ENCODE measurements around the gene AQP6.

Gene AQP6

DNA sequence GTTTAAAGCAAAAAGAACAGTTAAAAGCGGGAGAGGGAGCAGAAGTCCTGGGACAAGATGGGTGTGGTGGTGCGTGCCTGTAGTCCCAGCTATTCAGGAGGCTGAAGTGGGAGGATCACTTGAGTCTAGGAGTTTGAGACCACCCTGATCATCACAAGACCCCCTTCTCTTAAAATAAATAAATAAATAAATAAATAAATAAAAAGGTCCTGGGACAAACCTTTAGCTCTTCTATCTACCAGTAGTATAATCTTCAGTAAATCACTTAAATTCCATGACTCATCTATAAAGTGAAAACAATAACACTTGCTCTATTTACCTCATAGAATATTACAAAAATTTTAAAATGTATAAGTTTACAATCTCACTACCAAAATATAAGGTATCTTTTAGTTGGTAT, 46.8 kb downstream of the AQP6 start:
- Histone ChIP-seq H3K27me3 (ENCODE audit: insufficient read depth, low read length) (no peaks in the 10 kb centered on the region), H3K4me1 (ENCODE audit: insufficient read depth, low read length) (no peaks in the 10 kb centered on the region), H3K4me3 (ENCODE audit: low read length) (no peak overlapping the region), H2AFZ (ENCODE audit: low read depth, low read length) (no peak overlapping the region), H3K36me3 (ENCODE audit: insufficient read depth, low read length) (peaks cover 5% of the 10 kb centered on the region), H3K9me3 (ENCODE audit: low read length) (no peaks in the 10 kb centered on the region)

DNA sequence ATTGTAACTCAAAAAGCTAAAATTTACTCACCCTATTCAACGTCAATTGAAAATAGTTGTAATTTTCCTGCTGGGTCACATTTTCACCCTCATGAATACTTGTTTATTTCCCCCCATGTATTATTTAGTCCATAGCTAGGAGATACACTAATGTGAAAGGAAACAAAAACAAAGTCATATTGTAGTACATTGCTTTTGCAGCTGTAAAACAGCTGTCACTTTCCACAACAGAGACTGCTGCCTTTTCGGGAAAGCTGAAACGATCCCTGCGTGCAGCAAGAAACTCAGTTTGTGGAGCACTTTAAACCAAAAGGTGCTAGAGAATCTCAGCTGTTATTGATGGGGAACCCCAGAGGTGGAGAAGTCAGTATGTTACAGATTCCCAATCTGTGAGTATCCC, 48.3 kb downstream of the AQP6 start:
- peaks cover 5% of the 10 kb centered on the region for H3K36me3 ChIP-seq (ENCODE audit: insufficient read depth, low read length)
- no peaks in the 10 kb centered on the region for H3K27me3 ChIP-seq (ENCODE audit: insufficient read depth, low read length)
- no peak overlapping the region for H2AFZ ChIP-seq (ENCODE audit: low read depth, low read length)
- no peaks in the 10 kb centered on the region for H3K9me3 ChIP-seq (ENCODE audit: low read length)
- peaks cover 7% of the 10 kb centered on the region for H3K4me1 ChIP-seq (ENCODE audit: insufficient read depth, low read length)
- no peak overlapping the region for H3K4me3 ChIP-seq (ENCODE audit: low read length)

DNA sequence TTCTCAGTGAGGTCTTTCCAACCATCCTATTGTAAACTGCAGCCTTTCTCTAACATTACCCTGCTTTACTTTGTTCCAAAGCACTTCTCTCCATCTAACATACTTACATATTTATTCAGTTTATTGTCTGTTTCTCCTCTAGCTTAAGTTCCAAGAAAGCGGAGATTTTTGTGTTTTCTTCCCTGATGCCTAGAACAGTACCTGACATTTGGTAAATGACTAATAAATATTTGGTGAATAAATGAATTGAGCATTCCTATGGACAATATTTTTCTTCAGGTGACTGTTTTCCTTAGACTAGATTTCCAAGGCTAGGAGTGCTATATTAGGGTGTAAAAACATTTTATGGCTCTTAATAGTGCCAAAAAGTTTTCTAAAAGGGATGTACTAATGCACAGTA, 50.2 kb downstream of the AQP6 start:
- no peaks in the 10 kb centered on the region for H3K27me3 ChIP-seq (ENCODE audit: insufficient read depth, low read length)
- no peaks in the 10 kb centered on the region for H3K36me3 ChIP-seq (ENCODE audit: insufficient read depth, low read length)
- no peak overlapping the region for H2AFZ ChIP-seq (ENCODE audit: low read depth, low read length)
- no peaks in the 10 kb centered on the region for H3K9me3 ChIP-seq (ENCODE audit: low read length)
- H3K4me3 ChIP-seq (ENCODE audit: low read length), result no peak overlapping the region
- H3K4me1 ChIP-seq (ENCODE audit: insufficient read depth, low read length), result peaks cover 7% of the 10 kb centered on the region

DNA sequence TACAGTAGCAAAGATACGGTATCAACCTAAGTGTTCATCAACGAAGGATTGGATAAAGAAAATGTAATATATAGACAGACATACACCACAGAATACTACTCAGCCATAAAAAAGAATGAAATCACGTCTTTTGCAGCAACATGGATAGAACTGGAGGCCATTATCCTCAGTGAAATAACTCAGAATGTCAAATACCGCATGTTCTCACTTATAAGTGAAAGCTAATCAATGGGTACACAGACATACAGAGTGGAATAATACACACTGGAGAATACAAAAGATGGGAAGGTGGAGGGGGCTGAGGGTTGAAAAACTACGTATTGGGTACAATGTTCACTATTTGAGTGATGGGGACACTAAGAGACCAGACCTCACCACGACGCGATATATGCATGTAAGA, 51.5 kb downstream of the AQP6 start:
- Histone ChIP-seq H3K4me3 (ENCODE audit: low read length) (peak overlapping the region; percentile 69), H3K9me3 (ENCODE audit: low read length) (no peaks in the 10 kb centered on the region), H3K4me1 (ENCODE audit: insufficient read depth, low read length) (peaks cover 7% of the 10 kb centered on the region), H2AFZ (ENCODE audit: low read depth, low read length) (no peak overlapping the region), H3K27me3 (ENCODE audit: insufficient read depth, low read length) (no peaks in the 10 kb centered on the region), H3K36me3 (ENCODE audit: insufficient read depth, low read length) (no peaks in the 10 kb centered on the region)

DNA sequence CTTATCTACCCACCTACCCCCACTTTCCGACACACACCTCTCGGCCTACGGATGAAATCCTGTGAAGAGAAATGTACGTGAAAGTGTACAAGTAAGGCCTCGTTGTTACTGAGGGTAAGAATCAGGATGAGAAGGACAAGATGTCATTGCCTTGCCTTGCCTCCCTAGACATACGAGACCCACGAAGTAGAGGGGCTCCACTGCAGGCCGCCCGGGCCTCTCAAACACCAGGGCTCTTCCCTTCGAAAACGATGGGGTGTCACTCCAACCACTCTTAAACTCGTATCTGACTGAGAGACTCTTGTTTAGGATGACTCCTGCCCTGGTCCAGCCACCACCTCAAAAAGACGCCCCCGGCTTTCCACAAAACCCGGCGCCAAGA, 52.0 kb downstream of the AQP6 start:
- H3K27me3 ChIP-seq (ENCODE audit: insufficient read depth, low read length), result no peaks in the 10 kb centered on the region
- H3K4me3 ChIP-seq (ENCODE audit: low read length), result peak overlapping the region; percentile 69
- H3K36me3 ChIP-seq (ENCODE audit: insufficient read depth, low read length), result no peaks in the 10 kb centered on the region
- no peaks in the 10 kb centered on the region for H3K9me3 ChIP-seq (ENCODE audit: low read length)
- H2AFZ ChIP-seq (ENCODE audit: low read depth, low read length), result peak overlapping the region; percentile 81
- peaks cover 7% of the 10 kb centered on the region for H3K4me1 ChIP-seq (ENCODE audit: insufficient read depth, low read length)

DNA sequence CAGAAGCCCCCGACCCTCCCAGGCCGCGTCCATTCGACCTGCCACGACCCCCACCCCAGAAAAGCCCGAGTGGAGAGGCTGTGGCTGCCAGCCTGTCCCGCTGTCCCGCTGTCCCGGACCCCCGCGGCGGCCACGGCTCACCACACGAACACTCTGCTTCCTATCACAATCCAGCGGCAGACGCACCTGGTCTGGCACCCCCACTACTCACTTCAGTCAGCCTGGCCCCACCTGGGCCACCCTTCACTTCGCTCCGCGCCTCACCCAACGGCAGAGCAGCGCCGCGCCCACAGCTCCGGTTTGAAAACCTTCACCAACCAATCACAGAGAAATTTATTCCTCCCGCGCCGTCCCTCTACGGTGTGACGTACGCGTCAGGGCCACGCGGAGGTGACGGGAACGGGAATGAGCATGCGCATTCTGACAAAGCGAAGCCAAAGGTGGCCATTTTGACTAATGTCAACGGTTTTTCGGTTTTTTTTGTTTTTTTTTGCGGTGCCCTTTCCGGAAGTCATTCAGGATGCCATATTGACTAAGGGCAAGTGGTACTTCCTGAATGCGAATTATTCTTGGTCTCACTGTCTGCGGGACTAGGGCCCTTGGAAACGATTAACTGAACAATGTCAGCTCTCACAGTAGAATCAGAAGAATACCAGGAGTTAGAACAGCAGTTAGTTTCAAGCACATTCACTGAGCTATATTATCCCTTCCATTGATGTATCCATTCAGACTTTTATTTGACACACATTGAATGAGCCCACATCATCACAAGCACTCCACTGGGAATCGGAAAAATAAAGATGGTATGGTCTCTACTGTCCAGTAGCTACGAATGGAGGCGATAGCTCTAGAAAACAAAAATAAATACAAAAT, 52.7 kb downstream of the AQP6 start, which contains the start of gene RACGAP1:
Gene RACGAP1 (minus strand): TSS at position 308 of the 873 bp plus-strand sequence. CDS start 8,779 bp downstream, outside the sequence.
- H2AFZ ChIP-seq (ENCODE audit: low read depth, low read length), result peak within 1 kb of the TSS; percentile 81
- no peaks in the 10 kb centered on the region for H3K9me3 ChIP-seq (ENCODE audit: low read length)
- peak within 1 kb of the TSS; percentile 69 for H3K4me3 ChIP-seq (ENCODE audit: low read length)
- no peaks in the 10 kb centered on the region for H3K36me3 ChIP-seq (ENCODE audit: insufficient read depth, low read length)
- H3K27me3 ChIP-seq (ENCODE audit: insufficient read depth, low read length), result no peaks in the 10 kb centered on the region
- H3K4me1 ChIP-seq (ENCODE audit: insufficient read depth, low read length), result peaks cover 7% of the 10 kb centered on the region

DNA sequence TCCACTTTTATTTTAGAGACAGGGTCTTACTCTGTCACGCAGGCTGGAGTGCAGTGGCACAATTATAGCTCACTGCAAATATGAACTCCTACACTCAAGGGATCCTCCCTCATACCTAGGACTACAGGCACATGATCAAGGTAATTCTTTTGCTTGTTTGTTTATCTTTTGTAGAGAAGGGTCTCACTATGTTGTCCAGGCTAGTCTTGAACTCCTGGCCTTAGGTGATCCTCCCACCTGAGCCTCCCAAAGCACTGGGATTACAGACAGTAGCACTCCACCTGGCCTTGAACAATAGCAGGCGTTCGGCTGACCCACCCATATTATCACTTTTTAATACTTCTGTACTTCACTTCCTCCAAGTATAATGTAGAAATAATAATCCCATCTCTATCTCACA, 53.9 kb downstream of the AQP6 start:
- H3K9me3 ChIP-seq (ENCODE audit: low read length), result no peaks in the 10 kb centered on the region
- H3K4me1 ChIP-seq (ENCODE audit: insufficient read depth, low read length), result peaks cover 7% of the 10 kb centered on the region
- no peaks in the 10 kb centered on the region for H3K27me3 ChIP-seq (ENCODE audit: insufficient read depth, low read length)
- H2AFZ ChIP-seq (ENCODE audit: low read depth, low read length), result peak overlapping the region; percentile 21
- no peaks in the 10 kb centered on the region for H3K36me3 ChIP-seq (ENCODE audit: insufficient read depth, low read length)
- H3K4me3 ChIP-seq (ENCODE audit: low read length), result no peak overlapping the region
